HG02840 (cell line): Measurements from ENCODE around the gene RC3H1.

Source experiments
- ATAC-seq: cut with Tn5 transposase; IDR thresholded peaks from one replicate; pipeline ENCODE4 v1.9.1; 2021; ENCODE audit warnings: mild to moderate bottlenecking, moderate library complexity, moderate number of reproducible peaks; ENCODE audit not compliant: unreplicated experiment, low FRiP score

The RC3H1 gene

GRCh38 chr1:173894189-173894588, 128.0 kb downstream of the RC3H1 start:
- no peak for ATAC-seq

- ATAC-seq, result no peak
These were observed 128.5 kb downstream of the RC3H1 start for GRCh38 chr1:173893611-173894010.

- ATAC-seq, result no peak
These were observed 132.3 kb downstream of the RC3H1 start for GRCh38 chr1:173889885-173890284.

- no peak for ATAC-seq
These were observed 133.4 kb downstream of the RC3H1 start for GRCh38 chr1:173888749-173889148.

GRCh38 chr1:173887627-173888026, 134.5 kb downstream of the RC3H1 start:
- no peak for ATAC-seq

GRCh38 chr1:173886746-173887611, 135.2 kb downstream of the RC3H1 start:
- no peak for ATAC-seq

GRCh38 chr1:173884701-173885100, 137.5 kb downstream of the RC3H1 start:
- no peak for ATAC-seq
